Ecto neural progenitor cell (in vitro differentiated cells): Measurements from ENCODE around the gene AMN1.
"Not testable (repeated sequence)": the region's sequence is repeated elsewhere in the genome, so short reads cannot be mapped to it uniquely, and the experiment has no call there.

Experiments used
- DNase-seq: peaks from one replicate; pipeline ENCODE4 v3.0.0-alpha.2; 2018; ENCODE audit warnings: low spot score

Gene AMN1

DNA sequence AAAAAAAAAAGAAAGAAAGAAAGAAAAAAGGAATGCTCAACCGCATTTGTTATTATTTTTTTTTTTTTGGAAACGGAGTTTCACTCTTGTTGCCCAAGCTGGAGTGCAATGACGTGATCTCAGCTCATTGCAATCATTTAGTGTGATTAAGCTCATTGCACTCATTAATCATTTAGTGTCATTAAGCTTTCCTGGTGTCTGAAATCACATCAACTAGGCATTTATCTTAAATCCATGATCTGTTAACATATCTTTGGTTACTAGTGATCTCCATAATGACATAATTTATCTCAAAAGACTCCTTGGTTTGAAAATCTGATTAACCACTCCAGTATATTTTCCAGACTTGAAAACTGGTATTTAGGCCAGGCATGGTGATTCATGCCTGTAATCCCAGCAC, 43.0 kb downstream of the AMN1 start:
- no peak for DNase-seq

- peak; percentile 79 for DNase-seq
Observed at GRCh38 chr12:31682136-31682962, 46.5 kb downstream of the AMN1 start.

GRCh38 chr12:31672521-31672920, 56.3 kb downstream of the AMN1 start:
- DNase-seq: no peak

GRCh38 chr12:31669582-31669981, 59.2 kb downstream of the AMN1 start:
- DNase-seq: not testable (repeated sequence)

GRCh38 chr12:31669020-31669419, 59.8 kb downstream of the AMN1 start:
- no peak for DNase-seq

GRCh38 chr12:31664038-31664437, 64.8 kb downstream of the AMN1 start:
- DNase-seq: no peak

GRCh38 chr12:31663576-31663975, 65.2 kb downstream of the AMN1 start:
- DNase-seq: no peak

- no peak for DNase-seq
Observed at GRCh38 chr12:31662176-31662849, 66.5 kb downstream of the AMN1 start.

DNA sequence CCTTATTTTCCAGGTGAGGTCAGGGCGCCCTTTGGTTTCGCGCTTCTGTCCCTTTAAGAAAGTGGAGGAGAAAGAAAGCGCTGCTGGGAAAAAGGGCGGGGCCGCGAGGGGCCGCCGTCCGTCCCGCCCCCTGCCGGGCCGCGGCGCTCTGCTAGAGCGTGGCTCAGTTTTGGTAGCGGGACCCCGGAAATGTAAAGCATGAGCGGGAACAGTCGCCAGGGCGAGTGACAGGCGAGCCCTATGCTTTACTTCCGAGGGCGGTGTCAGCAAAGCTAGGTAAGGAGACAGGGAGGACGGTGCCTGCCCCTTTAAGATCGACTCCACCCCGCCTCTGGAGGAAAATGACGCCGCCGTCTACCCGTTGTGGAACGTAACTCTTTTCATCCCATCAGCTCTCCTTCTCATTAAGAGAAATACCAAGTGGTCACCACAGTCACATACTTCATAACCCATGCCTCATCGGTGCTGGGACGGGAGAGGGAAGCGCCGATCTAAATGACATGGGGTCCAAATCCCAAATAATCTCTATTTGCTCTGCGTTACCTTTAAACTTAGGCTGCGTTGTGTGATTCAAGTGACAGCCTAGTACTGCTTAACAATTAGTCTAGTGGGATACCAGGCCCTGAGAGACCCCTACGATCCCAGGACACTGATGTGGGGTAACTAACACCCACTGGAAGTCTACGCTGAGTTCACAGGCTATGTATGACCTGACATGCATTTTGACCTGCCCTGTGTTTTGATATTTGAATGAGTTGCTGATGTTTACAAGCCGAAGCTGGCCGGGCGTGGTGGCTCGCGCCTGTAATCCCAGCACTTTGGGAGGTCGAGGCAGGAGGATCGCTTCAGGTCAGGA, 69.5 kb downstream of the AMN1 start, which contains the start of gene ETFBKMT:
Gene ETFBKMT, plus strand, starts transcription at position 602 of the 856 bp plus-strand sequence. CDS start 2,266 bp downstream, outside the sequence.
- peak; percentile 94 for DNase-seq

DNA sequence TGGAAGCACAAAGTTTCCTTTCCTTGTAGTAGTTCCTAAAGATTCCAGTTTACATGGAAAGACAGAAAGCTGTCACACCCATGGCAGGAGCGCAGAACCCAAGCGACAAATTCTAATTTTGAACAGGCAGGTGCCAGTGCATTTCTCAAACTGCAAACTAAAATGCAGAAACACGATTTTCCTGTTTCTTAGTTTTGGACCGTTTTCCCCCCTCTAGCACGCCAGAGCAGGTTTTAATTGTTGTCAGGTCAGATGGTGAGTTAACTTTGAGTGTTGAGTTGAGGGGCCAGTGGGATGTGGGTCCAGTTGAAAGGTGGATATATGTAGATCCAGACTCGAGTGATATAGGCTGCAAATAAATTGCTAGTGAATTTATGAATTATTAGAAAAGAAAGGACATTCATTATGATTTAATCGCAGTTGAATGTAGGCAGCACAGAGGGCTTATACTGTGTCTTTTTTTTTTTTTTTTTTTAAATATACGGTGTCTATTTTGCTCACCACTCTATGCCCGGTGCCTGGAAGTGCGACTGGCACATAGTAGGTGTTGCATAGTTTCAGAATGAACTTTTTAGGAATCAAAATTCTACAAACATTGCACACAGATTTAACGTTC, 70.2 kb downstream of the AMN1 start:
- no peak for DNase-seq

DNA sequence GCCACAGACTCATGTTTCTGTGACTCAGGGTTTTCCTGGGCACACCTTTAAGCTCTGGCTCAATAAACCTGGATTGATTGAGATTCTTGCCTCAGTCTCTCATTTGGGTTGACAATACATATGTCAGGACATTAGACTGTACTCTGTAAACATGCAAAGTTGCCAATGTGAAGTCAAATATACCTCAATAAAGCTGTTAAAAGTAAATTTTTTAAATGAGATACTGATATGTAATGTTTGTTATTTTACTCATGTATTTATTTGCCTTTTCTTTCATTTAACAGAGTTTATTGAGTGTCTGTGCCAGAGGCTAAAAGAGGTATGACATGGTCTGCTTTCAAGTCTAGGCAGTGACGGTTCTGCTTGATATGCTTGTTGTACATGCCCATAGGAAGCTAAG, 73.0 kb downstream of the AMN1 start:
- no peak for DNase-seq

DNA sequence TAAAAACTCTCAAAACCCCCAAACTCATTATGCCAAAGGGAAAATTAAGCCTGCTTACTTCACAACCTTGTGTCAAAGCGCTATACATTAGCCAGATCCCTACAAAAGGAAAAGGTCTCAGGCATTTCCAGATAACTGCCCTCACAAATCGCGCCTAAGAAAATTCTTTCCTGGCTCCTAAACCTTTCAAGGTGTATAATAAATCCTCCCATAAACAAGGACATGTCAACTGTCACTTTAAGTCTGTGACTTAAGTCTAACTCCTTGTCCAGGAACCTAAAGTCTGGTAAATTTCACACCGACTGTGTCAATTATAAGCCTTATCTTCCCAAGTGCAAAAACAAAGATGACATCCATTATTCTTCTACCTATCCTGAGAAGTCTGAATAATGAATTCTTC, 73.6 kb downstream of the AMN1 start:
- DNase-seq: no peak

DNA sequence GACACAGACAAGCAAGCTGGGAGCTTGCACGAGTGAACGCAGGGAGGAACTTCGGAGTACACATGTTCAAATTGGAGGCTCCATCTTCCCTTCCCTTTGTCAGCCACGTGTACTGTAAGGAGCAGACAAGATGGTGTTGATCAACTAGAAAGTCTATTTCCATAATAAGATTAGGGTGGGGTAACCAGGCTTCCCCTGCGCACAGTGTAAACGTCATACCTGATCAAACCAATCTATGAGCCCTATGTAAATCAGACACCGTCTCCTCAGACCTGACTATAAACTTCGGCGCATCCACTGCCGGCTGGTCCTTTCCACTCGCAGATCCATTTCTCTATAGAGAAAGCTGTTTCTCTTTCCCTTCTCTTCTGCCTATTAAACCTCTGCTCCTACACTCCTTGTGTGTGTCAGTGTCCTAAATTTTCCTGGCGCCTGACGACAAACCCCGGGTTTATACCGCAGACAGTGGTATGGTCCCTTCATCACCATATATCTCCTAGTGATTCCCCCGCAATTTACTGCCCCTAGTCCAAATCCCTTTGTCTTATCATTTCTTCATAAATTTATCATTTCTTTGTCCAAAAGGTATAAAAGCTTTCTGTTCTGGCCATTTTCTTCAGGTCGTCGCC, 76.8 kb downstream of the AMN1 start:
- DNase-seq: no peak

GRCh38 chr12:31650918-31651317, 77.9 kb downstream of the AMN1 start:
- no peak for DNase-seq

GRCh38 chr12:31647086-31647491, 81.7 kb downstream of the AMN1 start:
- no peak for DNase-seq

- no peak for DNase-seq
Observed at GRCh38 chr12:31645924-31646323, 82.9 kb downstream of the AMN1 start.

DNA sequence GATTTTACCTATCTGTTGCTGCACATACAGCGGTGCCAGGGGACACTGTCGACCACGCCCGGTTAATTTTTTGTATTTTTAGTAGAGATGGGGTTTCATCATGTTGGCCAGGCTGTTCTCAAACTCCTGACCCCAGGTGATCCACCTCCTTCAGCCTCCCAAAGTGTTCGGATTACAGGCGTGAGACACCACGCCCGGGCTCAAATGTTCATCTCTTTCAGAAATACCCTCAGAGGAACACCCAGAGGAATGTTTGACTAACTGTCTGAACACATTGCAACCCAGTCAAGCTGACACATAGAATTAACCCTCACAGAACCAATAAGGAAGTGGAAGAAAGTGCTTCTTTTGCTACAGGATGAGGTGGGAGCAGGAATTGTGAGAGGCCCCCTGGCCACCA, 84.3 kb downstream of the AMN1 start:
- no peak for DNase-seq

DNA sequence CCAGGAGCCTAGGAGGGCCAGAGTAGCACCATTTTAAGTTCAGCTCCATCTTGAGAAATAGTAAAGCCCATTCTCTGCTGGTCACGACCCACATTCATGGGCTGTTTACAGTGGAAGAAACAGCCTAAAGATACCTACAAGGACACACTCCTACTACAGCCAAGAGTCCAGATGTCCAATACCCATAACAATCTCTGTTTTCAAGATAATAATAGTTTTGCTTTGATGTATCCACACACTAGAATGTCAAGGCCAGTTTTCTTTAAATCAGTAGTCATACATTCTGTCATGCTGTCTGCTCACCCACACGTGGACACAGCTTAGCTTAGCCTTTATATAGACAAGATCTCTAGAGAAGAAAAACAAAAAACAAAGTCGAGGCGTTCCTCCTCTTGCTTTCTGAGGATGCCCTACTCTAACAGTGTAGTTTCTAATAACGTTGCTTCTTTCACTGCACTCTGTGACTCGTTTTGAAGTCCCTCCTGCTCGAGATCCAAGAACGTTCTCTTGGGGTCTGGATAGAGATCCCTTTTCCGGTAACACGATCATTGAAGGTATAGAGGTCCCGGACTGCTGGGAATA, 87.2 kb downstream of the AMN1 start:
- DNase-seq: no peak

DNA sequence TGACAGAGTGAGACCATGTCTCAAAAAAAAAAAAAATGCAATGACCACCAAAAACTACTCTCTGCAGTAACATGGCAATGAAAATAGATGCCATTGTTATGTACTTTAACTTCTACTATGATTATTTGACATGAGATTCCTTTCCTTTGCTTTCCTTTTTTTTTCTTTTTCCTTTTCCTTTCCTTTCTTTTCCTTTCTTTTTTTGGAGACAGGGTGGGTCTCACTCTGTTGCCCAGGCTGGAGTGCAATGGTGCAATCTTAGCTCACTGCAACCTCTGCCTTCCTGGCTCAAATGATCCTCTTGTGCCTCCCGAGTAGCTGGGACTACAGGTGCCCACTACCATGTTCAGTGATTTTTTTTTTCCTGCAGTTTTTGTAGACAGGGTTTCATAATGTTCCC, 94.2 kb downstream of the AMN1 start:
- DNase-seq: no peak

GRCh38 chr12:31633464-31633863, 95.4 kb downstream of the AMN1 start:
- DNase-seq: no peak

GRCh38 chr12:31631809-31632208, 97.0 kb downstream of the AMN1 start:
- no peak for DNase-seq
